PC-3 (cell line): ENCODE measurements around the gene UNC119B. TPM values are rescaled to one million over a fixed set of nuclear protein-coding genes. Genes with fewer than 3 reads are reported as not detected.

ENCODE experiments used
- ATAC-seq: fragments of 200-7000 bp; cut with Tn5 transposase; 2 replicates; pipeline ENCODE4 v1.9.1; 2020; ENCODE audit warnings: mild to moderate bottlenecking, moderate library complexity
- BruUV-seq: library from RNA; stranded (reverse); fragments of 400-500 nt; replicated peaks from 2 replicates; lab custom pipeline; 2021; lab: Mats Ljungman, UMichigan
- CTCF ChIA-PET: fragments of 300-600 bp; sonication (Branson Sonifier 250); formaldehyde crosslinking; loops from one replicate; lab custom pipeline; 2022; ENCODE audit warnings: antibody characterized with exemption; lab: Charles Lee
- POLR2A ChIA-PET: fragments of 300-600 bp; sonication (Branson Sonifier 250); formaldehyde crosslinking; loops from one replicate; lab custom pipeline; 2022; ENCODE audit warnings: antibody characterized with exemption; ENCODE audit not compliant: unreplicated experiment; lab: Charles Lee
- DNase-seq: peaks from one replicate; pipeline ENCODE4 v3.0.0-alpha.2; 2015
- H2AFZ ChIP-seq: fragments of 300-600 bp; sonication (generic); 2 replicates; pipeline ENCODE4 v1.6.0; 2016; ENCODE audit warnings: antibody characterized with exemption, low read length
- H3F3A ChIP-seq: fragments of 300-600 bp; sonication (generic); one replicate; pipeline ENCODE4 v1.6.0; 2017; ENCODE audit warnings: antibody characterized with exemption, low read length, control low read depth, mild to moderate bottlenecking; ENCODE audit not compliant: unreplicated experiment
- H3K27ac ChIP-seq: fragments of 300-600 bp; sonication (generic); 2 replicates; pipeline ENCODE4 v1.5.1; 2016; ENCODE audit warnings: mild to moderate bottlenecking, low read length
- H3K27me3 ChIP-seq: fragments of 300-600 bp; sonication (generic); 2 replicates; pipeline ENCODE4 v1.6.1; 2016; ENCODE audit warnings: low read length, mixed read lengths
- H3K36me3 ChIP-seq: fragments of 300-600 bp; sonication (generic); 2 replicates; pipeline ENCODE4 v1.6.1; 2016; ENCODE audit warnings: low read depth, mixed run types, low read length, mixed read lengths
- H3K4me1 ChIP-seq: fragments of 300-600 bp; sonication (generic); 2 replicates; pipeline ENCODE4 v1.5.1; 2016; ENCODE audit warnings: low read length; ENCODE audit not compliant: insufficient read depth
- H3K4me2 ChIP-seq: fragments of 300-600 bp; sonication (generic); 2 replicates; pipeline ENCODE4 v1.6.0; 2016; ENCODE audit warnings: low read length
- H3K4me3 ChIP-seq: fragments of 300-600 bp; sonication (generic); 2 replicates; pipeline ENCODE4 v1.5.1; 2016; ENCODE audit warnings: mild to moderate bottlenecking, low read length, mixed read lengths
- H3K79me2 ChIP-seq: fragments of 300-600 bp; sonication (generic); 2 replicates; pipeline ENCODE4 v1.6.1; 2017; ENCODE audit warnings: low read length, mixed read lengths
- H3K9ac ChIP-seq: fragments of 300-600 bp; sonication (generic); 2 replicates; pipeline ENCODE4 v1.6.0; 2016; ENCODE audit warnings: mild to moderate bottlenecking, low read length
- H3K9me2 ChIP-seq: fragments of 300-600 bp; sonication (generic); replicated peaks from 2 replicates; pipeline ENCODE4 v1.6.1; 2016; ENCODE audit warnings: mixed run types, low read length, mixed read lengths
- H3K9me3 ChIP-seq: fragments of 300-600 bp; sonication (generic); 2 replicates; pipeline ENCODE4 v1.6.1; 2016; ENCODE audit warnings: low read length, mixed read lengths
- H4K20me1 ChIP-seq: fragments of 300-600 bp; sonication (generic); 2 replicates; pipeline ENCODE4 v1.6.1; 2016; ENCODE audit warnings: low read length, mixed read lengths
- EZH2 ChIP-seq: fragments of 300-600 bp; sonication (generic); IDR thresholded peaks from one replicate; pipeline ENCODE4 v1.6.1; 2017; ENCODE audit warnings: antibody characterized with exemption, mild to moderate bottlenecking, low read length; ENCODE audit not compliant: unreplicated experiment
- EZH2phosphoT487 ChIP-seq: fragments of 300-600 bp; sonication (generic); IDR thresholded peaks from 2 replicates; pipeline ENCODE4 v1.6.1; 2018; ENCODE audit warnings: mild to moderate bottlenecking, antibody characterized with exemption, low read length, borderline replicate concordance
- intact Hi-C: fragments of 100-400 bp; cut with micrococcal nuclease; formaldehyde crosslinking; loops from 2 replicates; pipeline ENCODE4 v1.9.0; 2023
- total RNA-seq: library from RNA; depleted of rRNA; stranded (reverse); fragments of >200 nt; gene quantifications from 2 replicates; pipeline ENCODE4 v1.2.3, GENCODE V29; 2014
- TF ChIP-seq, protein P1 (sequence below): fragments of 300-600 bp; sonication (generic); conservative IDR thresholded peaks from 2 replicates; pipeline ENCODE4 v1.5.1; 2017; ENCODE audit warnings: antibody characterized with exemption, low read depth, mild to moderate bottlenecking, low read length

The UNC119B gene
- total RNA-seq, 1 experiment from 2014 or later = 15.9 TPM

DNA sequence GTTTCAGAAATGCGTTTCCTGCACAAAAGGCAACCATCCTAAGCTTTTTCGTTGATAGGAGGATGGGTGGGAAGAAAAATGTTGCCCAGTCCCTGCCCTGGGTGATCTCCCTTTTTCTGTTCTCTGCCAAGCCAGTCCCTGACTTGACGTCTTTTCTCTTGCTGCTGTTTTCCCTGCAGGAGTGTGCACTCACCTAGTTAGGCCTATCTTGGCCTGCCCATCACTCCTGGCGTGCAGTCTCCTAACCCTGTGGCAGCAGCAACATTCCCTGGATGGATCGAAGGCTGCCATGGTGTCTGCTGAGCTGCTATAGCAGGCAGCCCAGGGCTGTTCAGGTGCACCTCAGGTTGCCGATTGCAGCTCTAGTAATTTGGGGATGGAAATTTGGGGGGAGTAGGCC, 1.2 kb downstream of the UNC119B start:
- ChIA-PET CTCF (interaction anchor here (1.0 kb wide), 1 partner anchor 62 kb away, joined by 5 read pairs; no protein-coding TSS in a partner anchor), POLR2A (interaction anchor here (0.6 kb wide), 1 partner anchor 32 kb away, joined by 3 read pairs; no protein-coding TSS in a partner anchor)
- H3F3A ChIP-seq = peaks cover 6% of the 10 kb centered on the region
- H3K9me2 ChIP-seq = no peaks in the 10 kb centered on the region
- no peaks in the 10 kb centered on the region for H4K20me1 ChIP-seq
- H3K36me3 ChIP-seq = peaks cover 16% of the 10 kb centered on the region; the same call in 1 of the 2 replicates
- ATAC-seq (peak; percentile 16), DNase-seq (no peak)
- peaks cover 17% of the 10 kb centered on the region for H3K4me1 ChIP-seq
- peak overlapping the region; percentile 83 for H3K4me3 ChIP-seq
- TF ChIP-seq EZH2 (no peak), EZH2phosphoT487 (no peak)
- TF ChIP-seq, protein P1, sequence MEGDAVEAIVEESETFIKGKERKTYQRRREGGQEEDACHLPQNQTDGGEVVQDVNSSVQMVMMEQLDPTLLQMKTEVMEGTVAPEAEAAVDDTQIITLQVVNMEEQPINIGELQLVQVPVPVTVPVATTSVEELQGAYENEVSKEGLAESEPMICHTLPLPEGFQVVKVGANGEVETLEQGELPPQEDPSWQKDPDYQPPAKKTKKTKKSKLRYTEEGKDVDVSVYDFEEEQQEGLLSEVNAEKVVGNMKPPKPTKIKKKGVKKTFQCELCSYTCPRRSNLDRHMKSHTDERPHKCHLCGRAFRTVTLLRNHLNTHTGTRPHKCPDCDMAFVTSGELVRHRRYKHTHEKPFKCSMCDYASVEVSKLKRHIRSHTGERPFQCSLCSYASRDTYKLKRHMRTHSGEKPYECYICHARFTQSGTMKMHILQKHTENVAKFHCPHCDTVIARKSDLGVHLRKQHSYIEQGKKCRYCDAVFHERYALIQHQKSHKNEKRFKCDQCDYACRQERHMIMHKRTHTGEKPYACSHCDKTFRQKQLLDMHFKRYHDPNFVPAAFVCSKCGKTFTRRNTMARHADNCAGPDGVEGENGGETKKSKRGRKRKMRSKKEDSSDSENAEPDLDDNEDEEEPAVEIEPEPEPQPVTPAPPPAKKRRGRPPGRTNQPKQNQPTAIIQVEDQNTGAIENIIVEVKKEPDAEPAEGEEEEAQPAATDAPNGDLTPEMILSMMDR = no peak
- H2AFZ ChIP-seq = peak overlapping the region; percentile 77
- peak overlapping the region; percentile 96 for H3K4me2 ChIP-seq
- H3K27me3 ChIP-seq = no peaks in the 10 kb centered on the region
- no peak overlapping the region for H3K27ac ChIP-seq
- H3K9me3 ChIP-seq = no peaks in the 10 kb centered on the region
- peak overlapping the region; percentile 92 for H3K9ac ChIP-seq
- intact Hi-C loops = loop anchor here (2.0 to 5.0 kb wide), 3 partner anchors 23 to 261 kb away; partner anchors contain the start of gene SPPL3
- BruUV-seq = no TSS peak
- peaks cover 25% of the 10 kb centered on the region for H3K79me2 ChIP-seq

DNA sequence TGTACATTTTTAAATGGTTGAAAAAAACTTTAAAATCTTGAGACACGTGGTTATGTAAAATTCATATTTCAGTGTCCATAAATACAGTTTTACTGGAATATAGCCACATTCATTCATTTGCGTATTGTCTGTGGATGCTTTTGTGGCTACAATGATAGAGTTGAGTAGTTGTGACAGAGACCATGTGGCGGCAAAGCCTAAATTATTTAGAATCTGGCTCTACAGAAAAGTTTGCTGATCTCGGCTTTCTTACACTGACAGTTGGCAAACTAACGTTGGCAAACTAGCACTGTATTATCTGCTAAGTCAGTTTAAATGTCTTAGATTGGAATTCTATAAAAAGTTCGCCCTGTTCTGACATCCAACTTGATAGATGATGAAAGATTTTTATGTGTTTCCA, 2.4 kb downstream of the UNC119B start:
- Histone ChIP-seq H3K4me3 (no peak overlapping the region), H3K27me3 (no peaks in the 10 kb centered on the region), H2AFZ (no peak overlapping the region), H3K9me2 (no peaks in the 10 kb centered on the region), H3K79me2 (peaks cover 25% of the 10 kb centered on the region), H3K36me3 (peaks cover 17% of the 10 kb centered on the region; the same call in 1 of the 2 replicates), H3K4me1 (peaks cover 17% of the 10 kb centered on the region), H3K9ac (no peak overlapping the region), H3K4me2 (peak overlapping the region; percentile 96; the same call in 1 of the 2 replicates), H3K9me3 (no peaks in the 10 kb centered on the region), H3F3A (peaks cover 6% of the 10 kb centered on the region), H4K20me1 (no peaks in the 10 kb centered on the region), H3K27ac (no peak overlapping the region)
- ChIA-PET CTCF (no interaction called here), POLR2A (no interaction called here)
- no peak for DNase-seq
- no TSS peak for BruUV-seq
- no peak for TF ChIP-seq EZH2phosphoT487
- TF ChIP-seq, protein P1 = no peak
- TF ChIP-seq EZH2 = no peak
- ATAC-seq = no peak
- intact Hi-C loops = loop anchor here (5.0 kb wide), 2 partner anchors 190 to 260 kb away; partner anchors contain the start of gene SPPL3

DNA sequence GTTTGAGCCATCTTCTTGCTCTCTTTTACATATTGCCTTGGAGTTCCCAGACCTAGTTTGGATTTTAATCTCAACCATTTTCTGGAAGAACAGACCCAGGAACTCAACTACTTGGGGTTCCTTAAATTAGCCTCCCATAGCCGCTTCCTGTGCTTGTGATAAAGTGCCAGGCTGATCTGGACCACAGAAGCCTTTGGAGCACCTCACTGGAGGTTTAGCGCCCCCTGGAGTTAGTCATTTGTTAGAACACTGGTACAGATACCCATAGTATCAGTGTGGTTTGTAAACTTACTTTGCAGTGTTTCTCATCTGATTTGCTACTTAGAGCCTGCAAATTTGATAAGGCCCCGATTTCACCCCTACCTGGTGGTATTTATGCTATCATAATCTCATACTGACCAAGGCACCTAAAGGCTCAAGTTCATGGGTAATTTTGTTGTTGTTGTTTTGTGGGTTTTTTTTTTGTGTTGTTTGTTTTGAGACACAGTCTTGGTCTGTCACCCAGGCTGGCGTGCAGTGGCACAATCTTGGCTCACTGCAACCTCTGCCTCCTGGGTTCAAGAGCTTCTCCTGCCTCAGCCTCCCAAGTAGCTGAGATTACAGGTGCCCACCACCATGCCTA, 3.7 kb downstream of the UNC119B start:
- Histone ChIP-seq H3K36me3 (peaks cover 27% of the 10 kb centered on the region; the same call in 1 of the 2 replicates), H3K9ac (no peak overlapping the region), H3K9me2 (no peaks in the 10 kb centered on the region), H3K27me3 (no peaks in the 10 kb centered on the region), H3F3A (peaks cover 6% of the 10 kb centered on the region), H3K4me1 (peaks cover 17% of the 10 kb centered on the region), H3K9me3 (no peaks in the 10 kb centered on the region), H3K4me3 (no peak overlapping the region), H2AFZ (no peak overlapping the region), H3K27ac (no peak overlapping the region), H4K20me1 (no peaks in the 10 kb centered on the region), H3K79me2 (peaks cover 25% of the 10 kb centered on the region), H3K4me2 (no peak overlapping the region)
- TF ChIP-seq, protein P1 = peak; percentile 96
- no peak for TF ChIP-seq EZH2phosphoT487
- no peak for TF ChIP-seq EZH2
- DNase-seq (peak; percentile 88), ATAC-seq (peak; percentile 55)
- ChIA-PET CTCF (no interaction called here), POLR2A (no interaction called here)
- intact Hi-C loops = loop anchor here (1.0 to 5.0 kb wide), 4 partner anchors 67 to 258 kb away; partner anchors contain the start of gene SPPL3
- no TSS peak for BruUV-seq
